Panc1 (cell line): ENCODE data around the gene NOXO1. TPM values are rescaled to one million over a fixed set of nuclear protein-coding genes. Genes with fewer than 3 reads are reported as not detected.

Source experiments
- ATAC-seq: fragments of 200-7000 bp; cut with Tn5 transposase; 2 replicates; pipeline ENCODE4 v1.9.1; 2020; ENCODE audit warnings: mild to moderate bottlenecking, moderate library complexity
- BruUV-seq: library from RNA; stranded (reverse); fragments of 400-500 nt; replicated peaks from 2 replicates; lab custom pipeline; 2021; lab: Mats Ljungman, UMichigan
- CTCF ChIA-PET: fragments of 300-600 bp; sonication (Branson Sonifier 250); formaldehyde crosslinking; loops from one replicate; lab custom pipeline; 2022; ENCODE audit warnings: antibody characterized with exemption; lab: Charles Lee
- POLR2A ChIA-PET: fragments of 300-600 bp; sonication (Branson Sonifier 250); formaldehyde crosslinking; loops from one replicate; lab custom pipeline; 2022; ENCODE audit warnings: antibody characterized with exemption; lab: Charles Lee
- DNase-seq: peaks from one replicate; pipeline ENCODE4 v3.0.0-alpha.2; 2010; ENCODE audit warnings: low read depth, low spot score
- H3K27ac ChIP-seq: 2 replicates; pipeline ENCODE4 v1.5.1; 2011; ENCODE audit warnings: mild to moderate bottlenecking, low read length, inconsistent platforms
- H3K27me3 ChIP-seq: fragments of 200-500 bp; sonication (Bioruptor generic); 2 replicates; pipeline ENCODE4 v1.6.0; 2014; ENCODE audit warnings: low read length, inconsistent platforms; ENCODE audit not compliant: control insufficient read depth, insufficient read depth
- H3K36me3 ChIP-seq: fragments of 200-500 bp; sonication (Bioruptor generic); 2 replicates; pipeline ENCODE4 v1.5.1; 2014; ENCODE audit warnings: inconsistent platforms, mild to moderate bottlenecking, low read length, moderate library complexity; ENCODE audit not compliant: control insufficient read depth, insufficient read depth
- H3K4me1 ChIP-seq: 2 replicates; pipeline ENCODE4 v1.5.1; 2011; ENCODE audit warnings: inconsistent platforms, mild to moderate bottlenecking, low read length, moderate library complexity; ENCODE audit not compliant: control insufficient read depth, insufficient read depth
- H3K4me3 ChIP-seq, 2 experiments: 2 replicates each; pipeline ENCODE4 v1.5.1; 2011 to 2012; ENCODE audit warnings: low read depth in 2 of 2, low read length in 2 of 2, mild to moderate bottlenecking in 2 of 2, inconsistent platforms in 1 of 2, moderate library complexity in 1 of 2
- H3K9me3 ChIP-seq: fragments of 200-500 bp; sonication (Bioruptor generic); 2 replicates; pipeline ENCODE4 v1.5.1; 2014; ENCODE audit warnings: low read depth, mild to moderate bottlenecking, inconsistent platforms, low read length, moderate library complexity; ENCODE audit not compliant: control insufficient read depth, insufficient read depth
- POLR2AphosphoS5 ChIP-seq: IDR thresholded peaks from 2 replicates; pipeline ENCODE4 v1.6.1; 2012; ENCODE audit warnings: mild to moderate bottlenecking, low read depth, low read length, moderate library complexity
- SIN3A ChIP-seq: IDR thresholded peaks from 2 replicates; pipeline ENCODE4 v1.6.1; 2012; ENCODE audit warnings: low read depth, mild to moderate bottlenecking, low read length, moderate library complexity, borderline replicate concordance; ENCODE audit not compliant: insufficient read depth
- TCF7L2 ChIP-seq: IDR thresholded peaks from 2 replicates; pipeline ENCODE4 v1.6.1; 2011; ENCODE audit warnings: mild to moderate bottlenecking, low read depth, low read length, inconsistent platforms
- in situ Hi-C: cut with HindIII; loops from 2 replicates; pipeline ENCODE4 v1.10.0; 2016; ENCODE audit warnings: low sequenced_read_pairs, low pct_unique_long_range_greater_than_20kb
- intact Hi-C: fragments of 100-400 bp; cut with micrococcal nuclease; formaldehyde crosslinking; loops from one replicate; pipeline ENCODE4 v1.10.0; 2022; ENCODE audit not compliant: unreplicated experiment
- total RNA-seq: library from RNA; stranded (reverse); gene quantifications from one replicate; pipeline ENCODE4 v1.2.1, GENCODE V29; 2021; ENCODE audit not compliant: unreplicated experiment
- TF ChIP-seq, protein P1 (sequence below), 2 experiments: IDR thresholded peaks; 2 replicates each; pipeline ENCODE4 v1.6.1; 2011 to 2012; ENCODE audit warnings: low read depth in 2 of 2, control low read depth in 1 of 2, low read length in 1 of 2, mild to moderate bottlenecking in 1 of 2, moderate library complexity in 1 of 2; ENCODE audit not compliant: insufficient read depth in 1 of 2
- TF ChIP-seq, protein P2 (sequence below): fragments of 450-650 bp; IDR thresholded peaks from 2 replicates; pipeline ENCODE4 v1.5.1; 2017; ENCODE audit warnings: mild to moderate bottlenecking

Gene NOXO1
- total RNA-seq, 1 experiment from 2014 or later = 4.0 TPM

DNA sequence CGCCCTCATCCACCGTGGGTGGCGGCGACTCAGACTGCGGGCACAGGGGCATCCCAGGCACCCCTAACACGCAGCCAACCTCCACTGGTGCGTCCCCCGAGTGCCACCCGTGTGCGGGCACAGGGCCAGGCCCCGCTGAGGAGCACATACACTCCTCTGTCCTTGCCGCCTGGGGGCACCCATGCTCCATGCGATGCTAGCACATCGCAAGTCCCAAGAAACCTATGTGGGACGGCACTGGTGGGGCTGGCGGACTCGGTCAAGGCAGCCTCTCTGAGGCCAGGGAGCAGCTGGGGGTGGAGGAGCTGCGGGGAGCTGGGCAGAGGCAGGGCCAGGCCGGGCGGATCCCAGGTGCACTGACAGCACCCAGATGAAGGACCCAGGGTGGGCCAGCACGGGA, 24.4 kb upstream of the NOXO1 start:
- Histone ChIP-seq H3K27ac (peak overlapping the region; percentile 65; the same call in 1 of the 2 replicates), H3K4me1 (peaks cover 47% of the 10 kb centered on the region), H3K36me3 (peaks cover 6% of the 10 kb centered on the region; the same call in 1 of the 2 replicates), H3K4me3 (no peak overlapping the region), H3K9me3 (no peaks in the 10 kb centered on the region), H3K27me3 (no peaks in the 10 kb centered on the region)
- peak; percentile 15; the same call in 1 of the 2 replicates for ATAC-seq
- ChIA-PET POLR2A (no interaction called here), CTCF (no interaction called here)
- DNase-seq = no peak
- no TSS peak for BruUV-seq
- TF ChIP-seq TCF7L2 (no peak), POLR2AphosphoS5 (no peak), SIN3A (no peak)
- TF ChIP-seq, protein P1, sequence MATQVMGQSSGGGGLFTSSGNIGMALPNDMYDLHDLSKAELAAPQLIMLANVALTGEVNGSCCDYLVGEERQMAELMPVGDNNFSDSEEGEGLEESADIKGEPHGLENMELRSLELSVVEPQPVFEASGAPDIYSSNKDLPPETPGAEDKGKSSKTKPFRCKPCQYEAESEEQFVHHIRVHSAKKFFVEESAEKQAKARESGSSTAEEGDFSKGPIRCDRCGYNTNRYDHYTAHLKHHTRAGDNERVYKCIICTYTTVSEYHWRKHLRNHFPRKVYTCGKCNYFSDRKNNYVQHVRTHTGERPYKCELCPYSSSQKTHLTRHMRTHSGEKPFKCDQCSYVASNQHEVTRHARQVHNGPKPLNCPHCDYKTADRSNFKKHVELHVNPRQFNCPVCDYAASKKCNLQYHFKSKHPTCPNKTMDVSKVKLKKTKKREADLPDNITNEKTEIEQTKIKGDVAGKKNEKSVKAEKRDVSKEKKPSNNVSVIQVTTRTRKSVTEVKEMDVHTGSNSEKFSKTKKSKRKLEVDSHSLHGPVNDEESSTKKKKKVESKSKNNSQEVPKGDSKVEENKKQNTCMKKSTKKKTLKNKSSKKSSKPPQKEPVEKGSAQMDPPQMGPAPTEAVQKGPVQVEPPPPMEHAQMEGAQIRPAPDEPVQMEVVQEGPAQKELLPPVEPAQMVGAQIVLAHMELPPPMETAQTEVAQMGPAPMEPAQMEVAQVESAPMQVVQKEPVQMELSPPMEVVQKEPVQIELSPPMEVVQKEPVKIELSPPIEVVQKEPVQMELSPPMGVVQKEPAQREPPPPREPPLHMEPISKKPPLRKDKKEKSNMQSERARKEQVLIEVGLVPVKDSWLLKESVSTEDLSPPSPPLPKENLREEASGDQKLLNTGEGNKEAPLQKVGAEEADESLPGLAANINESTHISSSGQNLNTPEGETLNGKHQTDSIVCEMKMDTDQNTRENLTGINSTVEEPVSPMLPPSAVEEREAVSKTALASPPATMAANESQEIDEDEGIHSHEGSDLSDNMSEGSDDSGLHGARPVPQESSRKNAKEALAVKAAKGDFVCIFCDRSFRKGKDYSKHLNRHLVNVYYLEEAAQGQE (IDR thresholded peaks at IDR 0.05; ENCODE audit: insufficient read depth in 1 of 2, low read depth in 2 of 2, low read length in 1 of 2) = no peak
- TF ChIP-seq, protein P2, sequence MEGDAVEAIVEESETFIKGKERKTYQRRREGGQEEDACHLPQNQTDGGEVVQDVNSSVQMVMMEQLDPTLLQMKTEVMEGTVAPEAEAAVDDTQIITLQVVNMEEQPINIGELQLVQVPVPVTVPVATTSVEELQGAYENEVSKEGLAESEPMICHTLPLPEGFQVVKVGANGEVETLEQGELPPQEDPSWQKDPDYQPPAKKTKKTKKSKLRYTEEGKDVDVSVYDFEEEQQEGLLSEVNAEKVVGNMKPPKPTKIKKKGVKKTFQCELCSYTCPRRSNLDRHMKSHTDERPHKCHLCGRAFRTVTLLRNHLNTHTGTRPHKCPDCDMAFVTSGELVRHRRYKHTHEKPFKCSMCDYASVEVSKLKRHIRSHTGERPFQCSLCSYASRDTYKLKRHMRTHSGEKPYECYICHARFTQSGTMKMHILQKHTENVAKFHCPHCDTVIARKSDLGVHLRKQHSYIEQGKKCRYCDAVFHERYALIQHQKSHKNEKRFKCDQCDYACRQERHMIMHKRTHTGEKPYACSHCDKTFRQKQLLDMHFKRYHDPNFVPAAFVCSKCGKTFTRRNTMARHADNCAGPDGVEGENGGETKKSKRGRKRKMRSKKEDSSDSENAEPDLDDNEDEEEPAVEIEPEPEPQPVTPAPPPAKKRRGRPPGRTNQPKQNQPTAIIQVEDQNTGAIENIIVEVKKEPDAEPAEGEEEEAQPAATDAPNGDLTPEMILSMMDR = no peak; the same call in 1 of the 2 replicates
- in situ Hi-C loops (no loop called here), intact Hi-C loops (no loop called here)

- H3K36me3 ChIP-seq = peaks cover 6% of the 10 kb centered on the region; the same call in 1 of the 2 replicates
- TF ChIP-seq, protein P1 (IDR thresholded peaks at IDR 0.05; ENCODE audit: insufficient read depth in 1 of 2, low read depth in 2 of 2, low read length in 1 of 2) = no peak
- H3K4me1 ChIP-seq = peaks cover 43% of the 10 kb centered on the region
- intact Hi-C loops (no loop called here), in situ Hi-C loops (no loop called here)
- H3K9me3 ChIP-seq = no peaks in the 10 kb centered on the region
- no peaks in the 10 kb centered on the region for H3K27me3 ChIP-seq
- ChIA-PET POLR2A (no interaction called here), CTCF (interaction anchor here (1.0 kb wide), 1 partner anchor 27 kb away, joined by 3 read pairs; no protein-coding TSS in a partner anchor)
- ATAC-seq = peak; percentile 2; the same call in 1 of the 2 replicates
- DNase-seq = no peak
- no TSS peak for BruUV-seq
- peak overlapping the region; percentile 65 for H3K27ac ChIP-seq
- no peak overlapping the region for H3K4me3 ChIP-seq
These were observed 23.7 kb upstream of the NOXO1 start for GRCh38 chr16:2004795-2005517.
